Neuronal stem cell (in vitro differentiated cells): ENCODE measurements around the gene PRDM5.

Source experiments
- DNase-seq: peaks from one replicate; pipeline ENCODE4 v3.0.0-alpha.2; 2013; ENCODE audit warnings: low spot score
- H2AFZ ChIP-seq: one replicate; pipeline ENCODE4 v1.6.1; 2013; ENCODE audit warnings: mild to moderate bottlenecking, low read length, inconsistent platforms
- H2AK5ac ChIP-seq: 2 replicates; pipeline ENCODE4 v1.6.1; 2013; ENCODE audit warnings: low read depth, mild to moderate bottlenecking, inconsistent platforms, low read length, moderate library complexity, mixed read lengths
- H2BK120ac ChIP-seq: 2 replicates; pipeline ENCODE4 v1.6.1; 2013; ENCODE audit warnings: low read depth, mild to moderate bottlenecking, inconsistent platforms, low read length, moderate library complexity, mixed read lengths
- H2BK12ac ChIP-seq: one replicate; pipeline ENCODE4 v1.6.1; 2013; ENCODE audit warnings: low read length, inconsistent platforms
- H2BK15ac ChIP-seq: 2 replicates; pipeline ENCODE4 v1.6.1; 2013; ENCODE audit warnings: mild to moderate bottlenecking, low read length, inconsistent platforms, mixed read lengths
- H2BK5ac ChIP-seq: one replicate; pipeline ENCODE4 v1.6.1; 2013; ENCODE audit warnings: inconsistent platforms, mild to moderate bottlenecking, low read length, moderate library complexity
- H3K14ac ChIP-seq: one replicate; pipeline ENCODE4 v1.6.1; 2013; ENCODE audit warnings: low read length, inconsistent platforms
- H3K18ac ChIP-seq: 2 replicates; pipeline ENCODE4 v1.6.1; 2013; ENCODE audit warnings: low read length, inconsistent platforms
- H3K23ac ChIP-seq: 2 replicates; pipeline ENCODE4 v1.6.1; 2013; ENCODE audit warnings: low read depth, mild to moderate bottlenecking, mixed read lengths, low read length, inconsistent platforms; ENCODE audit not compliant: poor library complexity
- H3K27ac ChIP-seq: replicated peaks from 3 replicates; pipeline ENCODE4 v1.5.1; 2013; ENCODE audit warnings: low read length, inconsistent platforms
- H3K27me3 ChIP-seq, 3 experiments: 2 replicates each; pipeline ENCODE4 v1.6.1; 2013; ENCODE audit warnings: low read length in 3 of 3, mild to moderate bottlenecking in 2 of 3, inconsistent platforms in 1 of 3, low read depth in 1 of 3, mixed read lengths in 1 of 3, moderate library complexity in 1 of 3; ENCODE audit not compliant: control insufficient read depth in 3 of 3, insufficient read depth in 3 of 3
- H3K36me3 ChIP-seq, 2 donors: replicated peaks in 1 of 2; 2 replicates each; pipeline ENCODE4 v1.6.1; 2013; ENCODE audit warnings: low read length in 2 of 2; ENCODE audit not compliant: control insufficient read depth in 2 of 2, insufficient read depth in 2 of 2
- H3K4ac ChIP-seq: 2 replicates; pipeline ENCODE4 v1.6.1; 2013; ENCODE audit warnings: inconsistent platforms, mild to moderate bottlenecking, low read length, moderate library complexity
- H3K4me1 ChIP-seq, 2 donors: 1 replicate in 1 of 2; 2 replicates in 1 of 2; pipeline ENCODE4 v1.6.1; 2013; ENCODE audit warnings: low read length in 2 of 2, low read depth in 1 of 2; ENCODE audit not compliant: control insufficient read depth in 2 of 2, insufficient read depth in 1 of 2
- H3K4me2 ChIP-seq: one replicate; pipeline ENCODE4 v1.6.1; 2013; ENCODE audit warnings: mild to moderate bottlenecking, low read length, inconsistent platforms; ENCODE audit not compliant: insufficient read depth, poor library complexity, severe bottlenecking
- H3K4me3 ChIP-seq, 2 donors: 2 replicates each; pipeline ENCODE4 v1.5.1; 2013; ENCODE audit warnings: low read length in 2 of 2, mild to moderate bottlenecking in 2 of 2, inconsistent platforms in 1 of 2, moderate library complexity in 1 of 2
- H3K79me1 ChIP-seq: one replicate; pipeline ENCODE4 v1.6.1; 2013; ENCODE audit warnings: low read depth, mild to moderate bottlenecking, inconsistent platforms, low read length, moderate library complexity
- H3K9ac ChIP-seq: one replicate; pipeline ENCODE4 v1.6.1; 2013; ENCODE audit warnings: mild to moderate bottlenecking, low read depth, low read length, inconsistent platforms; ENCODE audit not compliant: poor library complexity
- H3K9me3 ChIP-seq, 2 donors: replicated peaks in 1 of 2; 2 replicates each; pipeline versions ENCODE3 to v1.6.1; 2013; ENCODE audit warnings: low read length in 2 of 2, mild to moderate bottlenecking in 2 of 2, inconsistent platforms in 1 of 2, low read depth in 1 of 2, mixed read lengths in 1 of 2, moderate library complexity in 1 of 2; ENCODE audit not compliant: control insufficient read depth in 2 of 2, insufficient read depth in 1 of 2
- H4K8ac ChIP-seq: one replicate; pipeline ENCODE4 v1.6.1; 2013; ENCODE audit warnings: low read depth, mild to moderate bottlenecking, inconsistent platforms, low read length, moderate library complexity
- H4K91ac ChIP-seq: one replicate; pipeline ENCODE4 v1.6.1; 2013; ENCODE audit warnings: low read length, low read depth, mild to moderate bottlenecking, inconsistent platforms; ENCODE audit not compliant: poor library complexity
- WGBS, 2 donors: extraction: QIAGEN DNeasy Blood & Tissue Kit; methylation state at CpG; one replicate each; pipeline ENCODE4 v1.1.7; 2013; ENCODE audit warnings: missing lambda C conversion rate in 2 of 2, mixed read lengths in 1 of 2; ENCODE audit not compliant: insufficient read length in 2 of 2, insufficient replicate concordance in 1 of 2; ENCODE audit errors: extremely low coverage in 2 of 2; 5-methylcytosine and 5-hydroxymethylcytosine counted together

Gene PRDM5

DNA sequence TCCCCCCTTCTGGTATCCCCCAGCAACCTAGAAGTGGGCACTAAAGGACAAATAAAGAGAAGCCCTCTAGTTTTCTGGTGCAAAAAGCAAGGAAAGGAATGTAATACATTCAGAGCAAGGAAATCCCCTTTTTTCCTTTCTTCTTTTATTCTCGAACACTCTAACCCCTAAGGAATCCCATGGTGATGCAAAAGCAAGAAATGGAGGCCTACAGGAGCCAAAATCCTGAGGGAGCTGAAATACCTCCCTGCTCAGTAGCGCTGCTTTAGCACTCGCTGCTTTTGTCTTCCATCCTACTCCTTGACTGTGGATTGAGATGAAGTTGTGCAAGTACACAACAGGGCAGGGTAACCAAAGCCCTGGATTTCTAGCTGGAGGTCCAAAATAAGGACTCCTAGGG is 251.0 kb downstream of the PRDM5 start:
- Histone ChIP-seq H3K9ac (no peak overlapping the region), H3K4me3 (no peak overlapping the region), H3K27ac (no peak overlapping the region), H4K91ac (no peak overlapping the region), H3K27me3 (no peaks in the 10 kb centered on the region), H3K4ac (no peak overlapping the region), H3K36me3 (peaks cover 0 to 3% of the 10 kb centered on the region in 2 donors), H4K8ac (no peak overlapping the region), H3K4me1 (peaks cover 0 to 5% of the 10 kb centered on the region in 2 donors), H3K79me1 (no peaks in the 10 kb centered on the region), H2BK120ac (no peak overlapping the region), H3K9me3 (peaks cover 4 to 20% of the 10 kb centered on the region in 2 donors), H3K18ac (no peak overlapping the region), H2BK15ac (no peak overlapping the region), H2BK12ac (no peak overlapping the region), H3K4me2 (no peak overlapping the region), H3K14ac (no peak overlapping the region), H3K23ac (no peak overlapping the region), H2AFZ (no peak overlapping the region), H2BK5ac (no peak overlapping the region), H2AK5ac (no peak overlapping the region)
- no CpG with 5 or more reads among the region's 3 CpGs for WGBS, 2 donors
- no peak for DNase-seq

DNA sequence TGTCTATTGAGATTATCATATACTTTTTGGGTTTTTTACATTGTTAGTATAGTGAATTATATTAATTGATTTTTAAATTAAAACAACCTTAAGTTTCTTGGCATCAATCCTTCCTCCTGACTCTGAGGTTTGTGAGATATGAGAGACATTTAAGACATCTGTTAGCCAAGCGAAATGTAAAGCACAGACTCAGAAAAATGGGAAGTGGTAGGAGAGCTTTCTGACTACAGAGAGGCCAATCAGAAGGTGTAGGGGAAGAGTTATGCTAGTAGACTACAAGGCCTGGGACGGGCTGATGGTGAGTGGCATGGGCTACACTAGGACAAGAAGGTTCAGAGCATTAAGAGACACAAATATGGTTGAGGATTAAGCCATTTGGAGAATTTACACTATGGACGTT is 255.4 kb downstream of the PRDM5 start:
- H3K4me2 ChIP-seq = no peak overlapping the region
- no peak overlapping the region for H2BK15ac ChIP-seq
- H2AK5ac ChIP-seq = no peak overlapping the region
- no peak overlapping the region for H2BK5ac ChIP-seq
- no peak overlapping the region for H3K23ac ChIP-seq
- no peak overlapping the region for H3K14ac ChIP-seq
- no peak overlapping the region for H3K4ac ChIP-seq
- H4K91ac ChIP-seq = no peak overlapping the region
- no peak overlapping the region for H3K4me3 ChIP-seq
- no peak overlapping the region for H2AFZ ChIP-seq
- WGBS, 2 donors = no CpG with 5 or more reads among the region's 3 CpGs
- H3K4me1 ChIP-seq = no peaks in the 10 kb centered on the region
- no peak overlapping the region for H2BK120ac ChIP-seq
- no peak overlapping the region for H4K8ac ChIP-seq
- H3K36me3 ChIP-seq = peaks cover 0 to 2% of the 10 kb centered on the region in 2 donors
- no peak overlapping the region for H3K18ac ChIP-seq
- DNase-seq = no peak
- peaks cover 4 to 9% of the 10 kb centered on the region in 2 donors for H3K9me3 ChIP-seq
- H3K27me3 ChIP-seq = no peaks in the 10 kb centered on the region
- no peaks in the 10 kb centered on the region for H3K79me1 ChIP-seq
- no peak overlapping the region for H3K9ac ChIP-seq
- H2BK12ac ChIP-seq = no peak overlapping the region
- H3K27ac ChIP-seq = no peak overlapping the region

DNA sequence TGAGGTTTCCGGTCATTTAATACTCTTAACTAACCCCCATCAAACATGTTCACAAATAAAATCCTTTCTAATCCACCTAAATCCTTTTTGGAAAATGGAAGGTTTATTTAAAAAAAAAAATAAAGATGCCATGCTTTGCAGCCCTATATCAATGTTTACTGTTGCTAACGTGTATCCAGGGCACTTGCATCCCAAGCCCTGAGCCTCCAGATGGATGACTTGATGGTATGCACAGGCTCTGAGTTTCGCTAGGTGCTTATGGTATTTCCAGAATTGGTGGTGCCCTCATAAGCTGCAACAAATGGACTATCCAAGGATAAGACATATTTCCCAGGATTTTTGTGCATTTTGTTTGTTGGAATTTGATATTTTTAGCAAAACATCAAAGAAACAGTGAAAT is 257.7 kb downstream of the PRDM5 start:
- no CpG with 5 or more reads among the region's 3 CpGs for WGBS, 2 donors
- no peak for DNase-seq
- Histone ChIP-seq H3K4me2 (no peak overlapping the region), H3K79me1 (no peaks in the 10 kb centered on the region), H2BK5ac (no peak overlapping the region), H3K27ac (no peak overlapping the region), H3K9me3 (peaks cover 0 to 2% of the 10 kb centered on the region in 2 donors), H3K23ac (no peak overlapping the region), H4K8ac (no peak overlapping the region), H3K36me3 (peaks cover 0 to 2% of the 10 kb centered on the region in 2 donors), H2BK120ac (no peak overlapping the region), H3K14ac (no peak overlapping the region), H2BK15ac (no peak overlapping the region), H3K27me3 (no peaks in the 10 kb centered on the region), H3K4me1 (no peaks in the 10 kb centered on the region), H3K4me3 (no peak overlapping the region), H4K91ac (no peak overlapping the region), H3K9ac (no peak overlapping the region), H3K18ac (no peak overlapping the region), H2AK5ac (no peak overlapping the region), H3K4ac (no peak overlapping the region), H2AFZ (no peak overlapping the region), H2BK12ac (no peak overlapping the region)

DNA sequence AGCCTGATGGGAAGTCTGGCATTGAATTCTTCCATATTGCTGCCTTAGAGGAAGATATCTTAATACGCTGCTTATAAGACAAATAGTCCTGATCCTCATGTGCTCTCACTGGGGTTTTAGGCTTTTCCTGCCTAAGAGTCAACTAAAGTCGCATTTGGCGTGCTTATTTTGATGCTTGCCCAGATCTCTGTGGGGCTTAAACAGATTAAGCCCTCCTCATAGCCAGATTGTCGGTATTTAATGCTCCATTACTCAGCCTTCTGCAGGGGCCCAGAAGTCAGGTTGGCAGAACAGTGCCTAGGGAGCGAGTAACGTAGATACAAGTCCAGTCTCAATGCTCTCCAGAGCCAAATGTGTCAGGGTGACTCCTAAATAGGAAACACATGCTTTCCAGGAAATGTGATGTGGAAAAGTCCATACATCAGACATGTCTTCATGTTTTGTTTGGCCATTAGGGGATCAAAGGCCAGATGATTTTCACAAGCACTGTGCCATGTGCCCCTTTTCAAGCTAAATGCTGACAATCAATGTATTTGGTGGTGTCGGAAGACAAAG is 262.8 kb downstream of the PRDM5 start:
- Histone ChIP-seq H3K4me1 (no peaks in the 10 kb centered on the region), H2BK12ac (no peak overlapping the region)
- no CpG with 5 or more reads among the region's 7 CpGs for WGBS, 2 donors

More for the DNA sequence above, 262.8 kb downstream of the PRDM5 start:
- H2BK5ac ChIP-seq = no peak overlapping the region
- no peak overlapping the region for H4K8ac ChIP-seq
- no peak overlapping the region for H3K9ac ChIP-seq
- no peak overlapping the region for H3K18ac ChIP-seq
- no peaks in the 10 kb centered on the region for H3K27me3 ChIP-seq
- no peak overlapping the region for H3K27ac ChIP-seq
- no peak overlapping the region for H3K4me3 ChIP-seq
- H2BK15ac ChIP-seq = no peak overlapping the region
- peak overlapping the region; percentile 3 for H2AFZ ChIP-seq
- H3K79me1 ChIP-seq = no peaks in the 10 kb centered on the region
- no peak overlapping the region for H3K14ac ChIP-seq
- H3K23ac ChIP-seq = no peak overlapping the region
- H2BK120ac ChIP-seq = no peak overlapping the region
- H3K36me3 ChIP-seq = no peaks in the 10 kb centered on the region
- DNase-seq = no peak
- no peaks in the 10 kb centered on the region for H3K9me3 ChIP-seq
- H2AK5ac ChIP-seq = no peak overlapping the region
- no peak overlapping the region for H3K4me2 ChIP-seq
- H4K91ac ChIP-seq = no peak overlapping the region
- no peak overlapping the region for H3K4ac ChIP-seq
